ENCODE results near the gene SH2D5.
A peak's percentile ranks its signal among the peaks of the same experiment; 100 is the strongest.
"Not testable (repeated sequence)": the region's sequence is repeated elsewhere in the genome, so short reads cannot be mapped to it uniquely, and the experiment has no call there.

SH2D5 gene

GRCh38 chr1:20728371-20729154 is 3.9 kb downstream of the SH2D5 start:
- no peak for DNase-seq (ENCODE audit: low spot score)

- DNase-seq (ENCODE audit: low spot score): no peak
Measured at GRCh38 chr1:20727746-20728316, 4.7 kb downstream of the SH2D5 start.

DNA sequence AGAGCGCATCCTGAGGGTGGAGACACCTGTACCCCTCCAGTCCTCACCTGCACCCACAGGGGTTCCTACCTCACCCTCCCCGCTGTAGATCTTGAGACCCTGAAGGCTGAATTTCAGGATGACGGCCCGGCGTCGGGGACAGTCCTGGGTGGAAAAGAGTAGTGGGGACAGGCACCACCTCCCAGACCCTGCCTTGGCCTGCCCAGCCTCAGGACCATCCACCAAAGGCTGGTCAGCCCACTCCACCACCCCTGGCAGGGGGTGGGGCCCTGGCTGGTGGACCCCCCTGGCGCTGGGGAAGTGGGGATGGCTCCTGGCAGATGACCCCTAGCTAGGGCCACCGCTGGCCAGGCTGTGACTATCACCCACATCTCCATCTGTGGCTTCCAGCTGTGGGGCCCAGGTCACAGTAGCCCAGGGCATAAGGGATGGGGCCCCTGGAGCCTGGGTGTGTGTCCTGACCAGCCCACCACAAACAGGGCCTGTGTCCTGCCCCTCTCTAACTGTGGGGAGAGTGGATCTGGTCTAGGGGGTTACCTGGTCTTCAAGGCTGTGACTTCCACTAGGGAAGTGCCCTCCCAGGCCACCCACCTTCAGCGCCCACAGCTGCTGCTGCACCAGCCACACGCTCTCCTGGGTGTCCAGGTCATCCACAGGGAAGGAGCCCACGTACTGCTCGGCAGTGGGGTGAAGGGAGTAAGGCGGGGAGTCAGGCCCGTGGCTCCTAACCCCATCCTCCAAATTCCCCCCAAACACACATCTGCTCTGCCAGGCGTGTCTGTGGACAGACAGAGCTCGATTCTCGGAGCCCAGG is 5.4 kb downstream of the SH2D5 start:
- DNase-seq (ENCODE audit: low spot score): no peak

GRCh38 chr1:20726118-20726911 is 6.2 kb downstream of the SH2D5 start:
- no peak for DNase-seq (ENCODE audit: low spot score)

DNA sequence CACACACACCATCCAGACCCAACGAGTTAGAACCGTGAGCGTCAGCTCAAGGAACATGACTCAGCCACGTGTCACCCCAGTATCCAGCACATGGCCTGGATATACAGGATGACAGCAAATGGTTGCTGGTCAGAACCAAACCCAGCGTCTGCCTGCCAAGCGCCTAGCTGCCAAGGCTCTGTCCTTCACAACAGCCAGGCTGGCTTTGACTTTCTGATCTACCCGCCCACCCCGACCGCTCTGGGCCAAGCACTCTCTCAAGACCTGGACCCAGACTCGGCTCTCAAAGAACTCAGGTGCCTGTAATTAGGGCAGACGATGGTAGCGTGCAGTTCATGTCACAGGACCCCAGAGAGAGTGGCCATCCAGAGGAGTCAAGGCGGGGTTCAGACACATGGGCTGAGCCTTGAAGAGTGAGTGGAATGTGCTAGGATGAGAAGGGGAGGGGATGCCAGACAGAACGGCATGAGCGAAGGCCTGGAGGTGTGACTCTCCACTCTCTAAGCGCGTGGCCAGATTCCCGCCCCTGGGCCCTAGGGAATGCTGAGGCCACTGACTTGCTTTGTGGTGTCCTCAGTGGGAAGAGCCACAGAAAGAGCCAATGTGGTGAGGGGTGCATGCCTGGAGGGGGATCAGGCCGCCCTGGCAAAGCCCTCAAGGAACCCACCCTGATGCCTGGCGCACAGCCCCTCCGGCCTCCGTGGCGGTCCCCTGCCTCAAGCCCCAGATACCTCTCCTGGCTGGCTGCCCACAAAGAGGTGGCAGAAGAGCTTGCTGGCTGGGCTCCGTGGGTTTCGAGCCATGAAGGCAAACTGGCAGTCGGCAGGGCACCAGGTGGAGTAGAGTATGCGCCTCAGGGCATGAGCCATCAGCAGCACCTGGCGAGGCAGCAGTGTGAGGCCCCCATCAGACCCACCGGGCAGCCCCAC is 7.0 kb downstream of the SH2D5 start:
- DNase-seq (ENCODE audit: low spot score): no peak

- DNase-seq (ENCODE audit: low spot score): no peak
Measured at GRCh38 chr1:20724364-20725188, 7.9 kb downstream of the SH2D5 start.

- no peak for DNase-seq (ENCODE audit: low spot score)
Measured at GRCh38 chr1:20723537-20724363, 8.8 kb downstream of the SH2D5 start.

- no peak for DNase-seq (ENCODE audit: low spot score)
Measured at GRCh38 chr1:20723159-20723536, 9.4 kb downstream of the SH2D5 start.

GRCh38 chr1:20721117-20722061 is 11.1 kb downstream of the SH2D5 start:
- DNase-seq (ENCODE audit: low spot score): no peak

- DNase-seq (ENCODE audit: low spot score): no peak
Measured at GRCh38 chr1:20720631-20721091, 11.8 kb downstream of the SH2D5 start.

- no peak for DNase-seq (ENCODE audit: low spot score)
Measured at GRCh38 chr1:20719871-20720620, 12.5 kb downstream of the SH2D5 start.

DNA sequence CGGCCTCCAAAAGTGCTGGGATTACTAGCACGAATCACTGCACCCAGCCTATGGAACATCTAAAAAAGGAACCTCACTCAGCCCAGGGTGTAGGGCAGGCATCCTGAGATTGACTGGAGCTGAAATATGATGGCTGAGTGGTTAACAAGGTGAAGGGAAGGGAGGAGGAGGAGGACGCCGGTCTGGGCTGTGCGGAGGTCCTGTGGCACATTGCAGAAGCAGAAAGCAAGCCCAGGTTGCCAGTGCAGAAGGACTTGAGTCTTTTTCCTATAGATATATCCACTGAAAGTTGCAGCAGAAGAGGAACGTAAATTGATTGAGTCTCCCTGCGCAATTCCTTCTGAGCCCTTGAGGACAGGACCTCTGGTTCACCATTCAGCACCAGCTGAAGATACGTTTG is 13.2 kb downstream of the SH2D5 start:
- no peak for DNase-seq (ENCODE audit: low spot score)

- DNase-seq (ENCODE audit: low spot score): not testable (repeated sequence)
Measured at GRCh38 chr1:20718343-20718882, 14.1 kb downstream of the SH2D5 start.

DNA sequence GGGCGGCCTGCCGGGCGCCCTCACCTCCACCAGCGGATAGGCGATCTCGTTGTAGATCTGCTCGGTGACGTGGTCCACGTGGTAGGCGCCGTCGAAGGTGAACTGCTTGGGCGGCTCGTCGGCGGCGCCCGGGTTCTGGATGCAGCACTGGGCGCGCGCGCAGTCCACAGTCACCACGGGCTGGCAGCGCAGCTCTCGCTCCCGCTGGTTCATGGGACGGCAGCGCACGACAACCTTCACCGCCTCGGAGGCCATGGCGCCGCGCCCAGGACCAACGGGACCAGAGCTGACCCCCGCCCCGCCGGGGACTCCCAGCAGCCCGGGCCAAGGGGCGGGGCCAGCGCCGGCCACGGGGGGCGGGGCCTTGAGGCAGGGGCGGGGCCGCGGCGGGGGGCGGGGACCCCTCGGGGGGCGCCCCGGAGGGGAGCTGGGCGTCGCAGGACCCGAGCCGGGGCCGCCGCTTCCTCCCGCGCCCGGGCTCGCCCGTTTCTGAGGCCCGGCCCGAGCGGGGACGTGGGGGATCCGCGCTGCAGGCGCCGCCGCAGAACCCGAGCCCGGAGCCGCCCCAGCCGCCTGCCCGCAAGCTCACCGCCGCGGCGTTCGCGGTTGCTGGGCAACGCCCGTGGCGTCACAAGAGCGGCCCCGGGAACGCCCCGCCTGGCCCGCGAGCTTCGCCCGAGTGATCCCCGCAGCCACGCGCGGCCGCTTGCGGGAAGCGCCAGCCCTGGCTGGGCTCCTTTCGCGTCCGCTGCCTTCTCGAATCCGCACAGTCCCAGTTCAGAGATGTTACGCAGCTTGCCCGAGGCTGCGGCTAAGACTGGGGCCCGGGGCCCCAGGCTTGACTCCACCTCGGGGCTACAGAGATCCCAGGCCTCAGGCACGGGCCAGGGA is 14.8 kb downstream of the SH2D5 start, which contains the start of gene KIF17:
KIF17 (minus strand) TSS at position 556 of the 891 bp plus-strand sequence; CDS start at position 255, 301 bp downstream.
- DNase-seq (ENCODE audit: low spot score): peak; percentile 58

- no peak for DNase-seq (ENCODE audit: low spot score)
Measured at GRCh38 chr1:20716232-20716631, 16.3 kb downstream of the SH2D5 start.

DNA sequence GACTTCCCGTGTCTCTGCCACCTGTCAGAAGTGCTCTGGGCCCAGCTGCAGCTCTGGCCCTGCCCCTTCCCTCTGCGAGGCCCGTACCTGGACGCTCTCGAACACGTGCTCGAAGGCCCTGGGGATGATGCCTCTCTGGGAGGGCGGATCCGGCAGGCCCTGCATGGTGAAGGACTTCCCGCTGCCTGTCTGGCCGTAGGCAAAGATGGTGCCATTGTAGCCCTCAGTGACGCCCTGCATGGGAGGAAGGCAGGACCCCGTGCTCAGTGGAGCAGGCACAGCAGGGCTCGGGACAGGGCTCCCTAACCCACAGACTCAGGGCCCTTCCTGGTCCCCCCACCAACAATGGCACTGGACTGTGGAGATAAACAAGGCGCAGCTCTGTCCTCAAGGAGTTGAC is 17.1 kb downstream of the SH2D5 start:
- no peak for DNase-seq (ENCODE audit: low spot score)
